Astrocyte (in vitro differentiated cells and primary cell): ENCODE results near the gene KIF19.

Experiments used
- EZH2 ChIP-seq: IDR thresholded peaks from 2 replicates; pipeline ENCODE4 v1.6.1; 2012; ENCODE audit warnings: mild to moderate bottlenecking, low read length, inconsistent platforms; ENCODE audit not compliant: insufficient read depth
- TF ChIP-seq, protein P1 (sequence below): IDR thresholded peaks from 2 replicates; pipeline ENCODE4 v1.5.1; 2011; ENCODE audit warnings: low read depth, mild to moderate bottlenecking, inconsistent platforms, low read length, moderate library complexity; ENCODE audit not compliant: insufficient read depth

DNA sequence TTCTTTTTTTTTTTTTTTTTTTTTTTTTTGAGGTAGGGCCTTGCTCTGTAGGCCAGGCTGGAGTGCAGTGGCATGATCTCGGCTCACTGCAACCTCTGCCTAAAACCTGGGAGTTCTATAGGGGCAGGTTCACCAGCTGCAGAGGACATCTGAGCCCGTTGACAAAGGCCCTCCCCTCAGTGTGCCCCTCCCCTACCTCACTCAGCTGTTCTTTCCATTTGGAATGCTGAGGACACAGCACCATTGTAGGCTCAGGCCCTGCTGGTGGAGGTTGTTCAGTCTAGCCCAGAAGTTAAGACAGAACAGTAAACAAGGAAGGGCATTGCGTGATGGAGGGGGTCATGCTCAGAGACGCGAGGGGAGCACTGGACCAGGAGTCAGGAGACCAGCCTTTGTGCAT, 21.8 kb upstream of the KIF19 start:
- TF ChIP-seq, protein P1, sequence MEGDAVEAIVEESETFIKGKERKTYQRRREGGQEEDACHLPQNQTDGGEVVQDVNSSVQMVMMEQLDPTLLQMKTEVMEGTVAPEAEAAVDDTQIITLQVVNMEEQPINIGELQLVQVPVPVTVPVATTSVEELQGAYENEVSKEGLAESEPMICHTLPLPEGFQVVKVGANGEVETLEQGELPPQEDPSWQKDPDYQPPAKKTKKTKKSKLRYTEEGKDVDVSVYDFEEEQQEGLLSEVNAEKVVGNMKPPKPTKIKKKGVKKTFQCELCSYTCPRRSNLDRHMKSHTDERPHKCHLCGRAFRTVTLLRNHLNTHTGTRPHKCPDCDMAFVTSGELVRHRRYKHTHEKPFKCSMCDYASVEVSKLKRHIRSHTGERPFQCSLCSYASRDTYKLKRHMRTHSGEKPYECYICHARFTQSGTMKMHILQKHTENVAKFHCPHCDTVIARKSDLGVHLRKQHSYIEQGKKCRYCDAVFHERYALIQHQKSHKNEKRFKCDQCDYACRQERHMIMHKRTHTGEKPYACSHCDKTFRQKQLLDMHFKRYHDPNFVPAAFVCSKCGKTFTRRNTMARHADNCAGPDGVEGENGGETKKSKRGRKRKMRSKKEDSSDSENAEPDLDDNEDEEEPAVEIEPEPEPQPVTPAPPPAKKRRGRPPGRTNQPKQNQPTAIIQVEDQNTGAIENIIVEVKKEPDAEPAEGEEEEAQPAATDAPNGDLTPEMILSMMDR: no peak
- TF ChIP-seq EZH2: no peak
